ENCODE results near the gene PXK.
"Not testable (repeated sequence)": the region's sequence is repeated elsewhere in the genome, so short reads cannot be mapped to it uniquely, and the experiment has no call there.

Gene PXK

DNA sequence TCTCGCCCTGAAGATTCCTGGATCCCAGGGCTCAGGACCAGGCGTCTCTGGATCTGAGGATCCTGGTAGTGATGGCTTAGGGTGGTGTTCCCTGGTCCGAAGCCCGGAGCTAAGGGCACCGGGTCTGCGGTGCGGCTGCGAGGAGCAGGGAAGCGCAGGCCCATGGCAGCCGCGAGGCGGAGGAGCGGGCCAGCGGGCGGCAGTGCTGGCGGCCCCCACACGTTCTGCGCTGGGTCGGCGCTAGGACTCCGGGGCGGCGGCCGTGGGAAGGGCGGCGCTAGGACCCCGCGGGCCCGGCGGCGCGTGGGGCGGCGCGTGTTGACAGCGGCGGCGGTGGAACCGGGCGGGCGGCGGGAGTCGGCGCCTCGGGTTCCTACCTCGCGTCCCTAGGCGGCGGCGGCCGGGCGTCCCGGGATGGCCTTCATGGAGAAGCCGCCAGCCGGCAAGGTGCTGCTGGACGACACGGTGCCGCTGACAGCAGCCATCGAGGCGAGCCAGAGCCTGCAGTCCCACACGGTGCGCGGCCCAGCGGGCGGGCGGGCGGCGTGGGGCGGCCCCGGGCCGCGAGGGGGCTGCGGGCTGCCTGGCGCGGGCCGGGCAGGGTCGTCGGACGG, at the start of gene PXK:
PXK (plus strand) TSS at position 318 of the 614 bp plus-strand sequence; CDS start at position 415, 97 bp downstream.
- Histone ChIP-seq H3K4me1 (ENCODE audit: control insufficient read depth in 1 of 2, insufficient read depth in 2 of 2, low read length in 2 of 2) (peaks cover 6 to 24% of the 10 kb centered on the region in 2 donors), H3K27ac (ENCODE audit: low read length) (peak within 1 kb of the TSS; percentile 53), H3K36me3 (ENCODE audit: control insufficient read depth in 1 of 2, insufficient read depth in 2 of 2, low read length in 2 of 2) (no peaks in the 10 kb centered on the region)

DNA sequence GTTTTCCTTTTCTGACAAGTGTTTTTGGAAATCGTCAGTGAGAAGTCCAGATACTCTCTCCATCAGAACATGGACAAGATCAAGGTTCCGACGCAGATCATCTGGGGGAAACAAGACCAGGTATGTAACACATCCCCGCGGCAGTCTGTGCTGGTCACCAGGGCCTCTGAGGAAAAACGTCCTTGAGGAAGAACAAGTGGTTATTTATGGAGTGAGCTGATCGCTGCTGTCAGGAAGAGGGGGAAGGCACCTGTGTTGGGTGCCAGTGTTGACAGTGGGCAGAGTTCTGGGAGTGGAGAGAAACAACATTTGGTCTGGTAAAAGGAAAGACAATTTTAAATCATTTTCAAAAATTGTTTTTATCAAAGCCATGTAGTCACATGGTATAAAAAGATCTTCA, 47.4 kb upstream of the PXK start:
- Histone ChIP-seq H3K27ac (ENCODE audit: low read length) (no peak overlapping the region), H3K27me3 (ENCODE audit: low read depth, low read length) (no peaks in the 10 kb centered on the region), H3K4me3 (ENCODE audit: low read depth in 1 of 2, low read length in 2 of 2) (no peak overlapping the region), H3K9me3 (ENCODE audit: control insufficient read depth in 1 of 2, low read length in 2 of 2) (no peaks in the 10 kb centered on the region), H3K36me3 (ENCODE audit: control insufficient read depth in 1 of 2, insufficient read depth in 2 of 2, low read length in 2 of 2) (peaks cover 11 to 29% of the 10 kb centered on the region in 2 donors), H3K4me1 (ENCODE audit: control insufficient read depth in 1 of 2, insufficient read depth in 2 of 2, low read length in 2 of 2) (no peaks in the 10 kb centered on the region)

More for the DNA sequence above, at the start of gene PXK:
- H3K4me3 ChIP-seq (ENCODE audit: low read depth in 1 of 2, low read length in 2 of 2): peak within 1 kb of the TSS; percentile 71 to 86
- no peaks in the 10 kb centered on the region for H3K27me3 ChIP-seq (ENCODE audit: low read depth, low read length)
- H3K9me3 ChIP-seq (ENCODE audit: control insufficient read depth in 1 of 2, low read length in 2 of 2): no peaks in the 10 kb centered on the region

DNA sequence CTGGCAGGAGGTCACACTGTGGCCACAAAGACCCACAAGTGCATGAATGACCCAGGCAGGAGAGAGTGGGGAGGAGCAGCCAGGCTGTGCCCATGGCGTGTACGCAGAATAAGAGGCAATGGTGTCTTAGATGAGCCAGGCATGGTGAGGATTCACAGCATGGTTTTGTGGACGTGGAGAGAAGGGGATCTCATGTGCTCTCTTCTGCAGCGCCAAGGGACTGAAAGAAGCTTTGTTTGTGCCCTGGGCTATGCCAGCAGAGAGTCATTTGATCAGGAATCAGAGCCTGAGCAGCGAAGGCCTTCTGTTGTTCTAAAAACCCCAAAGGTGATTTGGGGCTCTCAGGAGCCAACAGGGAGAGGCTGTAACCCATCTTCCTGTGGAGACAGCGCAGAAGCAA, 45.3 kb upstream of the PXK start:
- no peaks in the 10 kb centered on the region for H3K4me1 ChIP-seq (ENCODE audit: control insufficient read depth in 1 of 2, insufficient read depth in 2 of 2, low read length in 2 of 2)
- H3K4me3 ChIP-seq (ENCODE audit: low read depth in 1 of 2, low read length in 2 of 2): no peak overlapping the region
- H3K27ac ChIP-seq (ENCODE audit: low read length): no peak overlapping the region
- no peaks in the 10 kb centered on the region for H3K27me3 ChIP-seq (ENCODE audit: low read depth, low read length)
- H3K36me3 ChIP-seq (ENCODE audit: control insufficient read depth in 1 of 2, insufficient read depth in 2 of 2, low read length in 2 of 2): peaks cover 11 to 15% of the 10 kb centered on the region in 2 donors
- H3K9me3 ChIP-seq (ENCODE audit: control insufficient read depth in 1 of 2, low read length in 2 of 2): no peaks in the 10 kb centered on the region

DNA sequence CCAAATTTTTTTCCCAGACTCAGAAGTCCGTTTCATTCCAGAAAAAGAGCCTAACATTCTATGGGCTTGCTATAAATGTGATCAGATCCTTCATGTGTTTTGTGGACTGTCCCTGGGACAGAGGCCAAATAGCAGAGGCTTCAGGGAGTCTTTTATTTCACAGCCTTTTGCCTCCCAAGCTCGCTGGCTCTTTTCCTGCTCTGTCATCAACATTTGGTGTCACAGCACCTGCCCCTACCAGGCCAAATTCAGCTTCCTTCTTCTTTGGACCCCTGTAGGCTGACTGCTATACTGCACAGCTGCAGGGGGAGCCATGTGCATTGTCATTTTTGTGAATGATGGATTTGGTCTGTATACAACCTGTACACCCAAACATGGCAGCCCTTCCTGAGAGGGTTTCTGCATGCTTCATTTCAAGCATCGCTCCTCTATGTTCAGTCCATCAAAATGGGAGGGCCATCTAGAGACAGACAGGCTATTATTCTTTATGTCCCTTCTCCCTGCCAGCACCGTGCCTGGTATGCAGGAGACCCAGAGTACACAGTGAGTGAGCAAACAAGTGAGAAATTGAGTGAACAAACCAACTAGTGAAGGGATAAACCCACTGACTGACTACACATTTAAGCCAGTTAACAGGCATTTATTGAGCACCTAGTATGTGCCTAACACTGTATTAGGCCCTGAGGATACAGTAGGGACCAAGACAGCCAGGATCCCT, 44.5 kb upstream of the PXK start:
- Histone ChIP-seq H3K4me3 (ENCODE audit: low read depth in 1 of 2, low read length in 2 of 2) (no peak overlapping the region), H3K9me3 (ENCODE audit: control insufficient read depth in 1 of 2, low read length in 2 of 2) (no peaks in the 10 kb centered on the region), H3K27me3 (ENCODE audit: low read depth, low read length) (no peaks in the 10 kb centered on the region), H3K36me3 (ENCODE audit: control insufficient read depth in 1 of 2, insufficient read depth in 2 of 2, low read length in 2 of 2) (peaks cover 11 to 15% of the 10 kb centered on the region in 2 donors), H3K4me1 (ENCODE audit: control insufficient read depth in 1 of 2, insufficient read depth in 2 of 2, low read length in 2 of 2) (no peaks in the 10 kb centered on the region), H3K27ac (ENCODE audit: low read length) (no peak overlapping the region)

DNA sequence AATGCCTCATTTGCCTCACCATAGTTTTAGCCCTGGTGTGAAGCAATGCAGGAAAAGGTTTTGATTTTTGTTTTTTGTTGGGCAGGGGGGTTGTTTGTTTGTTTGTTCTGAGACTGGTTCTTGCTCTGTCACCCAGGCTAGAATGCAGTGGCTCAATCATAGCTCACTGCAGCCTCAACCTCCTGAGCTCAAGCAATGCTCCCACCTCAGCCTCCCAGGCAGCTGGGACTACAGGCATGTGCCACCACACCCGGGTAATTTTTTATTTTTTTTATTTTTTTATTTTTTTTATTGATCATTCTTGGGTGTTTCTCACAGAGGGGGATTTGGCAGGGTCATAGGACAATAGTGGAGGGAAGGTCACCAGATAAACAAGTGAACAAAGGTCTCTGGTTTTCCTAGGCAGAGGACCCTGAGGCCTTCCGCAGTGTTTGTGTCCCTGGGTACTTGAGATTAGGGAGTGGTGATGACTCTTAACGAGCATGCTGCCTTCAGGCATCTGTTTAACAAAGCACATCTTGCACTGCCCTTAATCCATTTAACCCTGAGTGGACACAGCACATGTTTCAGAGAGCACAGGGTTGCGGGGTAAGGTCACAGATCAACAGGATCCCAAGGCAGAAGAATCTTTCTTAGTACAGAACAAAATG, 43.6 kb upstream of the PXK start:
- not testable (repeated sequence) for H3K4me1 ChIP-seq (ENCODE audit: control insufficient read depth in 1 of 2, insufficient read depth in 2 of 2, low read length in 2 of 2); H3K4me3 ChIP-seq (ENCODE audit: low read depth in 1 of 2, low read length in 2 of 2); H3K27ac ChIP-seq (ENCODE audit: low read length); H3K27me3 ChIP-seq (ENCODE audit: low read depth, low read length); H3K9me3 ChIP-seq (ENCODE audit: control insufficient read depth in 1 of 2, low read length in 2 of 2)
- peaks cover 11 to 15% of the 10 kb centered on the region in 2 donors for H3K36me3 ChIP-seq (ENCODE audit: control insufficient read depth in 1 of 2, insufficient read depth in 2 of 2, low read length in 2 of 2)

DNA sequence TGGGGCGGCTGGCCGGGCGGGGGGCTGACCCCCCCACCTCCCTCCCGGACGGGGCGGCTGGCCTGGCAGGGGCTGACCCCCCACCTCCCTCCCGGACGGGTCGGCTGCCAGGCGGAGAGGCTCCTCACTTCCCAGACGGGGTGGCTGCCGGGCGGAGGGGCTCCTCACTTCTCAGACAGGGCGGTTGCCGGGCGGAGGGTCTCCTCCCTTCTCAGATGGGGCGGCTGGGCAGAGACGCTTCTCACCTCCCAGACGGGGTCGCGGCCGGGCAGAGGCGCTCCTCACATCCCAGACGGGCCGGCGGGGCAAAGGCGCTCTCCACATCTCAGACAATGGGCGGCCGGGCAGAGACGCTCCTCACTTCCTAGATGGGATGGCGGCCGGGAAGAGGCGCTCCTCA, 42.2 kb upstream of the PXK start:
- H3K9me3 ChIP-seq (ENCODE audit: control insufficient read depth in 1 of 2, low read length in 2 of 2); H3K4me3 ChIP-seq (ENCODE audit: low read depth in 1 of 2, low read length in 2 of 2); H3K27me3 ChIP-seq (ENCODE audit: low read depth, low read length); H3K27ac ChIP-seq (ENCODE audit: low read length); H3K4me1 ChIP-seq (ENCODE audit: control insufficient read depth in 1 of 2, insufficient read depth in 2 of 2, low read length in 2 of 2); H3K36me3 ChIP-seq (ENCODE audit: control insufficient read depth in 1 of 2, insufficient read depth in 2 of 2, low read length in 2 of 2): not testable (repeated sequence)

DNA sequence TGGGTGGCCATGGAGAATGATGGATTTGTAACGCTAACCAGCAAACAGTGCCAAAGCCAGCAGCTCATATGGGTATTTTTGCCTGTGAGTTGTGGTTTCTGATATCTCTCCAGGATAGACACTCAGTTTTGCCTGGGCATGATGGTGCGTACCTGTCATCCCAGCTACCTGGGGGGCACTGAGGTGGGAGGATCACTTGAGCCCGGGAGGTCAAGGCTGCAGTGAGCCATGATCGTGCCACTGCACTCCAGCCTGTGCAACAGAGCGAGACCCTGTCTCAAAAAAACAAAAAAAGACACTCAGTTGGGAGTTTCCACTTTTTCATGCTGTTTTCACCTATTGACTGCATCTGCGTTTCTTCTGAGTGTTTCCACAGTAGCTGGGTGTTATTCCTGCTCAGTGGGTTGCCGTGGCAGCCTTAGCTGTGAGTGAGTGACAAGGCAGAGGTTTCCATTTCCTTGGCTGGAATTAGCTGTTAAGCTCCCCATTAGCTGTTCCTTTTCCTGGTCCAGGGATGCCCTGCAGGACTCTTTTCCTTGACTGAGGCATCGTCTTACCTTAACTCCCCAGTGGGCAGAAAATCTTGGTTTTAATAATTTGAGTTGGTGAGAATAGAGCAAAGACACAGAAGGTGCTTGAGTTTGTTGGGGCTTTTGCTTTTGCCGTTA, 40.9 kb upstream of the PXK start:
- Histone ChIP-seq H3K9me3 (ENCODE audit: control insufficient read depth in 1 of 2, low read length in 2 of 2) (no peaks in the 10 kb centered on the region), H3K4me1 (ENCODE audit: control insufficient read depth in 1 of 2, insufficient read depth in 2 of 2, low read length in 2 of 2) (no peaks in the 10 kb centered on the region), H3K27me3 (ENCODE audit: low read depth, low read length) (no peaks in the 10 kb centered on the region), H3K27ac (ENCODE audit: low read length) (no peak overlapping the region), H3K4me3 (ENCODE audit: low read depth in 1 of 2, low read length in 2 of 2) (no peak overlapping the region), H3K36me3 (ENCODE audit: control insufficient read depth in 1 of 2, insufficient read depth in 2 of 2, low read length in 2 of 2) (peaks cover 0 to 7% of the 10 kb centered on the region in 2 donors)

DNA sequence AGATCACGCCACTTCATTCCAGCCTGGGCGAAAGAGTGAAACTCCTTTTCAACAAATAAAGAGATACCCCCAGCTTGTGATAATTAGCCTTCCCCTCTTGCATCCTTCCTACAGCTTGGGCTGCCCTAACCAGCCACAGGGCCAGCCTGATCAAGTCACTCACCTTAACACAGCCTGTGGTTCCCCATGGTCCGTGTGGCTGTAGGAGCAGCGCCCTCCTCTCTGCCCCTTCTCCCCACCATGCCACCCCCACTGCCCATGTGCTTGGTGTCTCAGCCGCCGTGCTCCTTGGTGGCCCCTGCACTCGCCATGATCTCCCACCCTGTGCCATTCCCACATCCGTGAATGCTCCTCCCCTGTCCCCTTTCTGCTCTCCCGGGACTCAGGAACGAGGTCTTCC, 39.8 kb upstream of the PXK start:
- Histone ChIP-seq H3K27ac (ENCODE audit: low read length) (no peak overlapping the region), H3K36me3 (ENCODE audit: control insufficient read depth in 1 of 2, insufficient read depth in 2 of 2, low read length in 2 of 2) (peaks cover 0 to 3% of the 10 kb centered on the region in 2 donors)

DNA sequence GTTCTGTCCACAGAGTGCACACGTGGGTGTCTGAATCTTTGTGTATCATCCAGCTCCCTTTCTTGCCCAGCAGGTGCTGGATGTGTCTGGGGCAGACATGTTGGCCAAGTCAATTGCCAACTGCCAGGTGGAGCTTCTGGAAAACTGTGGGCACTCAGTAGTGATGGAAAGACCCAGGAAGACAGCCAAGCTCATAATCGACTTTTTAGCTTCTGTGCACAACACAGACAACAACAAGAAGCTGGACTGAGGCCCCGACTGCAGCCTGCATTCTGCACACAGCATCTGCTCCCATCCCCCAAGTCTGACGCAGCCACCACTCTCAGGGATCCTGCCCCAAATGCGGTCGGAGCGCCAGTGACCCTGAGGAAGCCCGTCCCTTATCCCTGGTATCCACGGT, 39.2 kb upstream of the PXK start:
- no peaks in the 10 kb centered on the region for H3K9me3 ChIP-seq (ENCODE audit: control insufficient read depth in 1 of 2, low read length in 2 of 2)
- H3K27me3 ChIP-seq (ENCODE audit: low read depth, low read length): no peaks in the 10 kb centered on the region
- H3K4me1 ChIP-seq (ENCODE audit: control insufficient read depth in 1 of 2, insufficient read depth in 2 of 2, low read length in 2 of 2): no peaks in the 10 kb centered on the region
- no peak overlapping the region for H3K27ac ChIP-seq (ENCODE audit: low read length)
- H3K4me3 ChIP-seq (ENCODE audit: low read depth in 1 of 2, low read length in 2 of 2): no peak overlapping the region
- H3K36me3 ChIP-seq (ENCODE audit: control insufficient read depth in 1 of 2, insufficient read depth in 2 of 2, low read length in 2 of 2): no peaks in the 10 kb centered on the region

More for the DNA sequence above, 39.8 kb upstream of the PXK start:
- Histone ChIP-seq H3K27me3 (ENCODE audit: low read depth, low read length) (no peaks in the 10 kb centered on the region), H3K4me3 (ENCODE audit: low read depth in 1 of 2, low read length in 2 of 2) (no peak overlapping the region), H3K4me1 (ENCODE audit: control insufficient read depth in 1 of 2, insufficient read depth in 2 of 2, low read length in 2 of 2) (no peaks in the 10 kb centered on the region), H3K9me3 (ENCODE audit: control insufficient read depth in 1 of 2, low read length in 2 of 2) (no peaks in the 10 kb centered on the region)

DNA sequence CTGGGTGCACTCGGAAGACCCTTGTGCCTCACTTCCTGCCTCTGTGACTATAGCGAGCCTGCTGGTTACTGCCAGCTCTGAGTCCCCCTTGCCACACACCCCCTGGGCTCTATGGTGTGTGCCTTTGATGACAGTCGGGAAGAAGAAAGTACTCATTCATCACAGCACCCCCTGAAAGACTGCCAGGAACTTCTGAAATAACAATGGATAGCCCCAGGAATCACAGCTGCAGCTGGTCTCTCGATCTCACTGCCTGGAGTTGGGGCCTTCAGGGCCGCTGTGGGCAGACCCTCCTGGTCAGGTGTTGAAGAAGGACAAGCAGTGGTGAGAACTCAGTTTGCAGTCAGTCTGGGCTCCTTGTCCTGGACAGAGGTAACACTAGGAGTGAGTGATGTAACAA, 36.4 kb upstream of the PXK start:
- Histone ChIP-seq H3K27me3 (ENCODE audit: low read depth, low read length) (no peaks in the 10 kb centered on the region), H3K4me3 (ENCODE audit: low read depth in 1 of 2, low read length in 2 of 2) (no peak overlapping the region), H3K9me3 (ENCODE audit: control insufficient read depth in 1 of 2, low read length in 2 of 2) (no peaks in the 10 kb centered on the region), H3K36me3 (ENCODE audit: control insufficient read depth in 1 of 2, insufficient read depth in 2 of 2, low read length in 2 of 2) (no peaks in the 10 kb centered on the region), H3K27ac (ENCODE audit: low read length) (no peak overlapping the region), H3K4me1 (ENCODE audit: control insufficient read depth in 1 of 2, insufficient read depth in 2 of 2, low read length in 2 of 2) (no peaks in the 10 kb centered on the region)

DNA sequence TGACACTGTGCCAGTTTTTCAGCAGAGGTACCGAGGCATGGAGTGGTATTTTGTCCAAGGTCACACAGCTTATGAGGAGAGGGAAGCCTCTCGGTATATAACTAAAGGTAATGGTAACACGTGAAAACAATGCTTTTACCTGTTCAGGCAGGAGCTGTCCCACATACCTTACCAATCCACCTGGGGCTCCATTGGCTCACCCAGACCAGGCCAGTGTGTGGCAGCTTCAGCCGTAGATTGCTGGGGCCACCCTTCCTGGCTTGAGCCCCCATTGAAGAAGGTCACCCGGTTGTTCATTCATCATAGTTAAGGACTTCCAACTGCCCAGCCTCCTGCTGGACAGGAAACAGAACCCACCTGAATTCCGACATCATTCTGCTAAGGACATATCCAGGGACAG, 35.8 kb upstream of the PXK start:
- H3K9me3 ChIP-seq (ENCODE audit: control insufficient read depth in 1 of 2, low read length in 2 of 2): no peaks in the 10 kb centered on the region
- H3K27ac ChIP-seq (ENCODE audit: low read length): no peak overlapping the region
- no peak overlapping the region for H3K4me3 ChIP-seq (ENCODE audit: low read depth in 1 of 2, low read length in 2 of 2)
- no peaks in the 10 kb centered on the region for H3K36me3 ChIP-seq (ENCODE audit: control insufficient read depth in 1 of 2, insufficient read depth in 2 of 2, low read length in 2 of 2)
- H3K27me3 ChIP-seq (ENCODE audit: low read depth, low read length): no peaks in the 10 kb centered on the region
- H3K4me1 ChIP-seq (ENCODE audit: control insufficient read depth in 1 of 2, insufficient read depth in 2 of 2, low read length in 2 of 2): no peaks in the 10 kb centered on the region
